HG03103 (cell line): Measurements from ENCODE around the gene FARS2.

ENCODE experiments used
- ATAC-seq: cut with Tn5 transposase; IDR thresholded peaks from one replicate; pipeline ENCODE4 v1.9.1; 2021; ENCODE audit warnings: low read depth; ENCODE audit not compliant: unreplicated experiment

FARS2 gene

GRCh38 chr6:5365436-5366195, 104.3 kb downstream of the FARS2 start:
- no peak for ATAC-seq

- no peak for ATAC-seq
Observed at GRCh38 chr6:5366941-5367340, 105.6 kb downstream of the FARS2 start.

- ATAC-seq: no peak
Observed at GRCh38 chr6:5367510-5367909, 106.2 kb downstream of the FARS2 start.

- ATAC-seq: no peak
Observed at GRCh38 chr6:5373430-5373829, 112.1 kb downstream of the FARS2 start.

GRCh38 chr6:5378331-5378730, 117.0 kb downstream of the FARS2 start:
- no peak for ATAC-seq

GRCh38 chr6:5379647-5380242, 118.4 kb downstream of the FARS2 start:
- ATAC-seq: no peak

GRCh38 chr6:5383856-5384255, 122.5 kb downstream of the FARS2 start:
- ATAC-seq: no peak

- no peak for ATAC-seq
Observed at GRCh38 chr6:5384276-5384675, 123.0 kb downstream of the FARS2 start.

- no peak for ATAC-seq
Observed at GRCh38 chr6:5388326-5388725, 127.0 kb downstream of the FARS2 start.

GRCh38 chr6:5389086-5389745, 127.9 kb downstream of the FARS2 start:
- ATAC-seq: no peak

- ATAC-seq: no peak
Observed at GRCh38 chr6:5390177-5390576, 128.9 kb downstream of the FARS2 start.

- ATAC-seq: no peak
Observed at GRCh38 chr6:5394280-5394679, 133.0 kb downstream of the FARS2 start.

GRCh38 chr6:5395719-5396118, 134.4 kb downstream of the FARS2 start:
- no peak for ATAC-seq

- no peak for ATAC-seq
Observed at GRCh38 chr6:5398530-5398929, 137.2 kb downstream of the FARS2 start.

GRCh38 chr6:5399391-5399790, 138.1 kb downstream of the FARS2 start:
- ATAC-seq: no peak

GRCh38 chr6:5401845-5402738, 140.8 kb downstream of the FARS2 start:
- ATAC-seq: no peak

- no peak for ATAC-seq
Observed at GRCh38 chr6:5403076-5403475, 141.8 kb downstream of the FARS2 start.

GRCh38 chr6:5403609-5404008, 142.3 kb downstream of the FARS2 start:
- no peak for ATAC-seq

GRCh38 chr6:5405976-5406375, 144.7 kb downstream of the FARS2 start:
- no peak for ATAC-seq

- ATAC-seq: no peak
Observed at GRCh38 chr6:5411414-5411813, 150.1 kb downstream of the FARS2 start.

- ATAC-seq: no peak
Observed at GRCh38 chr6:5412017-5412416, 150.7 kb downstream of the FARS2 start.
